COLO829 (cell line): Measurements from ENCODE around the gene LMCD1.

Source experiments
- DNase-seq: peaks from one replicate; pipeline ENCODE4 v3.0.0; 2012; ENCODE audit warnings: low spot score

LMCD1 gene

DNA sequence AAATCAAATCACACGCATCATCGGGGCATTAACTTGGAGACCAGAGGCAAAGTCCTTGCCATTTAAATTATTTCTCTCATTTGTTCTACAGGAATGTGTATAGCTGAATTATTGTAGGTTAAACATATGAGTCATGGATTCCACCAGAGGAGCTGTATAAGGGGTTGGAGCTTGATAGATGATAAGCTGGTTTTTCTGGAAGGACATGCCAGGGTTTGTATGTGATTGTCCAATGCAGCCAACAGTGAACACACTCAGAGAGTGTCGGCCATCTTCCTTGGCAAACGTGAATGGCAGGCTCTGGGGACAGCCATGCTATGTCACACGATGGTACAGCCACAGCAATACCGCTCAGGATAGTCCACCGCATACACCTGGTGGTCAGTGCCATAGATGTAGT, 117.9 kb downstream of the LMCD1 start:
- no peak for DNase-seq

DNA sequence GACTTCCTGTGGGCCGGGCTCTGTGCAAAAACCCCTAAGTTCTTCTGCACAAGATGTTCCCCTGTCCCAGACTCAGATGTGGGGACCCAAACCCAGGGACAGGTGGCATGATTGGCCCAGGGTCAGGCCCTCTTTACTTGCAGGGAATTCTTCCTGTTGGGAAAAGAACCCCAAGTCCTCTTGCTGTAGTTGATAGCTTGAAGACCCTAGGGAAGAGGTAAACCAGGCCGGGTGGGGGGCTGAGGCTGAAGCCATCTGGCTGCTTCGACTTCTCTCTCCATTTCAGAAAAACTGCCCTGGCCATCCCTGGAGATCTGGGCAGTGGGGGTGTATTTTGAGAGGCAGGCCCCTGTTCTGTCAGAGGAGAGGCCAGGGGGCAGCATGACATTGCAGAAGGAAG, 119.5 kb downstream of the LMCD1 start:
- DNase-seq, result no peak

DNA sequence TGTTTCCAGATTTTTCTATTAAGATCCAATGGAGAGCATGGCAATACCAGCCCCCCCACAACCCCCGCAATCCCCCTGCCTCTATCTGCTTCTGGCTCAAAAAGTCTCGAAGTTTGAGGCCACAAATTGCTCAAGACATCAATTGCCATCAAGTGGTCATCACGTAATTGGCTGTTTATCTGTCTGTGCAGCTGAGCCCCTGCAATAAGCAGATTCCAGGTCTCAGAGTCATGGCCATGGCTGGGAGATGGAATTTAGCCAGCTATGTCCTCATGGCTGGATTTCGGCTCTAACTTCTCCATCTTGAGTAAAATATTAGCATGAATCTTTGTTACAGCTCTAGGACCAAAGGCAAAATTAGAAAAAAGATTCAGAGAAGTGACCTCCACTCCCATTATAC, 120.2 kb downstream of the LMCD1 start:
- DNase-seq, result no peak

DNA sequence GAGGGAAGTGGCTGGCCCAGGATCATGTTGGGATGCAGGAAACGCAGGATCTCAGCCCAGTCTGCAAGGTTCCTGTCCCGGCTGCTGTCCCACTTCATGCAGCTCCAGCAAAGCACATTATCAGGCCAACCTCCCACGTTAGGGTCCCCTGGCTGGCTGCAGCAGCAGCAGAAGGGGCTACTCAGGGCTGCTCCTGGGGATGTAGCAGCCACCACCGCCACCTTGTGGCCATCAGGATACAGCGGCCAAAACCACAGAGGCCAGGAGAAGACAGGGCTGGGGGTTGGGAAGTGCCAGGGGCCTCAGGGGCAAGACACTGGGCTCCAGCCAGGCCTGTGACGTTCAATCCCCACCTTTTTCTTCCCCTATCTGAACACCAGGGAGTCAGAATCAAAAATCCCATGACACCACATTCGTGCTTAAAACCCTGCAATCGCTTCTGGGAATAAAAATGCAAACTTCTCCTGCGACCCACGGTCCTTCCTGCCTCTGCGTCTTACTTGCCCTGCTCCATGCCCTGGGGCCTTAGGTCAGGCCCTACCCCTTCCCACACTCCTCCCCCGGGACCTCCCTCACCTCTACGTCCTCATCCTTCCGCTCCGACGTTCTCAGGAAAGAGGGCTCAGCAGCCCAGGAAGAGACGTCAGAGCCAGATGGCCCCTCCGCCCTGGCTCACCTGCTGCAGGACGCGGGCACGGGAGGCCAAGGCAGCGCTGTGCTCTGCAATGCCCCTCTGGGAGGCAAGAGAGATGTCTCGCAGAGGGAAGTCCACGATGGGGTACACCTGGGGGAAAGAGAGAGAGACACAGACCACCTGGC, 121.5 kb downstream of the LMCD1 start:
- peak; percentile 47 for DNase-seq

DNA sequence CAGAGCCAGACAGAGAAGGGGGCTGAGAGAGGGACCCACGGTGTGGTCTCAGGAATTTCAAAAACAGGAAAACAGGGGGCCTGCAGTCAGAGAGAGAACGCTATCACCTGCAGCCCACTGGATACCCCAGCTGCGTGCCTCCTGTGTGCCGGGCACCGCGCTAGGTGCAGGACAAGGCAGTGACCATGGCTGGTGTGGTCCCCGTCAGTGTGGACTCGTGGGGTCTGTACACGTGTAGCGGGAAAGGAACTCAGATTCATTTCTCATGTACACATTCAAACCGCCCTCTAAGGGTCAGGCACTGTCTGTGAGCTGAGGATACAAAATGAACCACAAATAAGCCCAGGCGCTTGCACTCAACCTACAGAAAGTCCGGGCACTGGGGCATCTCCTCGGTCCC, 122.1 kb downstream of the LMCD1 start:
- no peak for DNase-seq
